HG02885 (cell line): ENCODE results near the gene TMEM255B.
"Not testable (repeated sequence)": the region's sequence is repeated elsewhere in the genome, so short reads cannot be mapped to it uniquely, and the experiment has no call there.

Source experiments
- ATAC-seq: cut with Tn5 transposase; IDR thresholded peaks from one replicate; pipeline ENCODE4 v1.9.1; 2021; ENCODE audit warnings: mild to moderate bottlenecking; ENCODE audit not compliant: unreplicated experiment, poor library complexity

TMEM255B gene

DNA sequence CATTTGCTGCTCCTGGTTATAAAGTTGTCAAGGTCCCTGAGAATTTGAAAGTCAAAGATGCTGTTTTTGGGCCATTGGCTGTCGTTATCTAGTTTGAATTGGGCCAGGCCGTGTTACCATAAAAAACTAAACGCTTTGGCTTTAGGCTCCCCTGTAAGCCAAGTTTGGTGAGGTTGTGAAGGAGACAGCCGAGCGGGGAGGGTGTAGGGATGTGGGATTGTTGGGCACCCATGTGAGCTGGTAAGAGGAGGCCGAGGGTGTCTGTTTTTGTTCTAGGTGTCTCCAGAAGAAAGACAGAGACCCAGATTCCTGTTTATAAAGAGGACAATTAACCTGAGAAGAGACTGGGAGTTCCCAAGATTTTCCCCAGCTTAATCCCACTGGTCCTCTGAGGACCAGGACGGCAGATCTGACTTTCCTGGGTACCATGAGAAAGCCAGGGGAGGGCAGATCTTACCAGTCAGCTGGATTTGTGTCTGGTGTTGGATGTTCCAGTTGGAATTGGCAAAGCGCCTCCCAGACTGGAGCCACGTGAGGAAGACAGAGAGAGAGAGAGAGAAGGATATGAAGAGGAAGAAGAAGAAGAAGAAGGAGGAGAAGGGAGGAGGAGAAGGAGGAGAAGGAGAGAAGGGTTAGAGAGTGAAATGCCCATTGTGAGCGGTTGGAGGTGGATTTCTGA, 25.1 kb downstream of the TMEM255B start:
- no peak for ATAC-seq

DNA sequence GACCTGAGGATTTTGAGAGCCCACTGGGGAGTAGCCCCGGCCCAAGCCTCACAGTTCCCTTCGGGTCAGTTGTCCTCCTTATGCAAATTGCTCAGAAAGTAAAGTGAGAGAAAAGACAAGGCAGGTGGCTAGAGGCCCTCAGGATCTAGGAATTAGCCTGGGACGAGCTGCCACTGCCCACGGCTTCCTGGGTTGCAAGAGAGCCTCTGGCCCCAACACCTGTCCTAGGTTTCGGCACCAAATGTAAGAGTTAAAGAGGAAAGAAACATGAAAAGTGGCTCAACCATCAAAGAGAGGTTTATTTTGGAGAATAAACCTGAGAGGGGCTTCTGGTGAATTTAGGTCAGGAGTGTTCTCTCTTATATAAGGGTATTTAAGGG, 25.6 kb downstream of the TMEM255B start:
- ATAC-seq, result no peak

DNA sequence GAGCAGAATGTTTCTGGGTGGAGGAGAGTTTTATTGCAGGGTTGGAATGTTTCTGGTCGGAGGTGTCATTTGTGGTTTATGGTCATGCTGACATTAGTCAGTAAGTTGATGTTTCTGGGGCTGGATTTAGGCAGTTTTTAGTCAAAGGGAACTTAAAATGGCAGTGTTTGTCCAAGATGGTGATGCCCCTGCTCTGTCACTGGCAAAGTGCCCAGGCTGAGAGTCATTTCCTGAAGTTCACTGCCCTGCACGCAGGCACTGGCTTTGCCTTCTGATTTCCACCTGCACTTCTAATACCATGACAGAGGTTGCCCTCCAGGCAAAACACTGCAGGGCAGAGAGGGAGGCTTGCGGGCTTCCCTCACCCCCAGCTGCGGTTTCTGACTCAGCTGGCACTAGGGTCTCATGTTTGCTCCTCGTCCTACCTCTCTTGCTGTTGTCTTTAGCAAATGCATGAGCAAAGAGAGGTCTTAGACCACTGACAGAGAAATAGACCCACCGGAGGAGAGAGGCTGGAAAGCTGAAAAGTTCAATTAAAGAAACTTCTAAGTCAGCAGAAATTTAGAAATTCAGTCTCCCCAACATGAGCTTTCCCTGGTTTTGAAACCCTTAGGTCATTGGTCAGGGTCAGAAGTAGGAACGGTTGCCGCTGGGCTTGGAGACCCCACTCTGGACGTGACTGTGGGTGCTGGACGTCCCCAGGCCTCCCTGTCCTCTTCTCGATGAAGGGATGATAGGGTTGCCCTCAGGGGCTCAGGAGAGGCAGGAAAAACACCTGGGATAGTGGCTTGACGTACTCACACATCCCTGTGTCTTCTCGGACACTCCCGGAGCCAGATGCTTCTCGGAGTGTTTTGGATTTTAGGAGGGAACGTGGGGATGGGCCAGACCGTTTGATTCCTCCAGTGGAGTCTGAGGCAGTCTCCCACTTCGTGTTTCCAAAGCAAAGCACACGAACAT, 26.3 kb downstream of the TMEM255B start:
- no peak for ATAC-seq

DNA sequence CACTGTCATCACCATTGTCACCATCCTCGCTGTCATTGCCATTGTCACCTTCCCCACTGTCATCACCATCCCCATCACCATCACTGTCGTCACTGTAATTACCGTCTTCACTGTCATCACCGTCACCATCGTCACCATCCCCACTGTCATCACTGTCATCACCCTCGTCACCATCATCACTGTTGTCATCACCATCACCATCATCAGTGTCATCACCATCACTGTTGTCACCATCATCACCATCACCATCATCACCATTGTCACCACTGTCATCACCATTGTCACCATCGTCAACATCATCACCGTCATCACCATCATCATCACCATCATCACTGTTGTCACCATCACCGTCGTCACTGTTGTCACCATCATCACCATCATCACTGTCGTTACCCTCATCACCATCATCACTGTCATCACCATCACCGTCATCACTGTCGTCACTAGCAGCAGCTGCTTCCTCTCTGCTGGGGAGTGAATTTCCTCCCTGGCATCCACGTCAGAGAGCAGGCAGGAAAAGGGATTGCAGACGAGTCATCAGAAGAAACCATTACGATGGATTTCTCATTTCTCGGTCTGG, 27.3 kb downstream of the TMEM255B start:
- ATAC-seq, result no peak

DNA sequence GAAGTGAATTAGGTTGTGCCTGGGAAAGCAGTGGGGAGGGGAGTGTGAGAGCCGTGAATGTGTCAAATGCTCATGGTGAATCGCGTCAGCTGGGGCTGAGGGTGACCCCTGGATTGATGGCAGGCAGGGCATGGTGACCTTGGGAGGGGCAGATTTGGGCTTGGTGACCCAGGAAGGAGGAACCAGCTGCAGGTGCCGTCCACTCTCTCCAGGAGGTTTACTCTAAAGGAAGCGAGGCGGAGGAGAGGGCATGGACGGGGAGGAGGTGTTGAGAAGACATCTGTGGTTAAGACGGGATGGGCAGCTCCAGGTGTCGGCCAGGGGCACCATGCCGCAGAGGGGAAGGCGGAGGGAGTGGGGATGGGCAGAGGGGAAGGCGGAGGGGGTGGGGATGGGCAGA, 28.7 kb downstream of the TMEM255B start:
- ATAC-seq, result no peak

DNA sequence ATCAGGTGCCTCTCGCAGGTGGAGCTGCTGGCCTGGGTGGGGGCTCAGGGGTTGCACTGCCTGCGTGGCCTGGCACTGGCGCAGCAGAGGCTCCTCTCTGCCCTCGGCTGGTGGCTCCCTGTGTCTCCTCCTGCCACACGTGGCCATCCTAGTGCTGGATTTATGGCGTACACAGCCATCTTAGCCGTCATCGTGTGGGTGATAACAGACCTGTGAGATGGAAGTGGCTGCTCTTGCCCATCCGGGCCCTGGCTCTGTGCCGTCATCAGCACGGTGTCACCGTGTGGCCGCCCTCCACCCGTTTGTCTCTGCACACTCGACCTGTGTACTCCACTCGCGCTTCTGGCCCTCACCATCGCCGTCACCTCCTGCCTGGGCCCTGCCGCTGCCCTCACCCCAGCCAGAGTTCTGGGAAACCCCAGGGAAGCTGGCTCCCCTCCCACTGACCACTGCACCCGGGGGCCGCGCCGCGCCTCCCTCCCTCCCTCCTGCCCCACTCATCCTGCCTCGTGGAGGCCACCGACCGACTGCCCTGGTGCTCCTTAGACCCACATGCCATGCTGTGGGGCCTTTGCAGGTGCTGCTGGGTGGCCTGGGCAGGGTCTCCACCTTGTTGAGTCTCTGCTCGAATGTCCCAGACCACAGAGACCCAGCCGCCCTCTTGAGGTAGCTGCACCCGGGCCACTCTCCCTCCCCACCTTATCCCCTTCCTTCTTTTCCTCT, 29.5 kb downstream of the TMEM255B start:
- ATAC-seq, result no peak

DNA sequence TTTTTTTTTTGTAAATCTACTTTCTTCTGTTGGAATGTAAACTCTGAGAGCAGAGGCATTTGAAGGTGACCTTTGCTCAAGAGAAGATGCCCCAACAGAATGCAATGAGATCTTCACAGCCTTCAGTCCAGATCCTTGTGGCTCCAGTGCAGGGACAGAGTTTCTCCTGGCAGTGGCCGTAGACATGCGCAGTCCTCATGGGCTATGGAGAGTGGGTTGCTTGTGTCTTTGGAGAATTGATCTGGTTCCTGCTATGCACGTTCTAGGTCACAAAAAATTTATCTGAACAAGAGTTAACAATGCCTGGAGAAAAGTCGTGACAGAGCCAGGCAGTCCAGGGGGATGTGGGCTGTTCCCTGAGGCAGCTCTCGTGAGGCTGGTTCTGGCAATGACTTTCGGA, 30.1 kb downstream of the TMEM255B start:
- no peak for ATAC-seq

DNA sequence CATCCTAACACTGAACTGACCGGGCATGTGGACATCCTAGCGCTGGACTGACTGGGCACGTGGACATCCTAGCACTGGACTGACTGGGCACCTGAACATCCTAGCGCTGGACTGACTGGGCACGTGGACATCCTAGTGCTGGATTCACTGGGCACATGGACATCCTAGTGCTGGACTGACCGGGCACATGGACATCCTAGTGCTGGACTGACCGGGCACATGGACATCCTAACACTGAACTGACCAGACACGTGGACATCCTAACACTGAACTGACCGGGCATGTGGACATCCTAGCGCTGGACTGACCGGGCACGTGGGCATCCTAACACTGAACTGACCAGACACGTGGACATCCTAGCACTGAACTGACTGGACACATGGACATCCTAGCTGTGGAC, 30.9 kb downstream of the TMEM255B start:
- not testable (repeated sequence) for ATAC-seq

DNA sequence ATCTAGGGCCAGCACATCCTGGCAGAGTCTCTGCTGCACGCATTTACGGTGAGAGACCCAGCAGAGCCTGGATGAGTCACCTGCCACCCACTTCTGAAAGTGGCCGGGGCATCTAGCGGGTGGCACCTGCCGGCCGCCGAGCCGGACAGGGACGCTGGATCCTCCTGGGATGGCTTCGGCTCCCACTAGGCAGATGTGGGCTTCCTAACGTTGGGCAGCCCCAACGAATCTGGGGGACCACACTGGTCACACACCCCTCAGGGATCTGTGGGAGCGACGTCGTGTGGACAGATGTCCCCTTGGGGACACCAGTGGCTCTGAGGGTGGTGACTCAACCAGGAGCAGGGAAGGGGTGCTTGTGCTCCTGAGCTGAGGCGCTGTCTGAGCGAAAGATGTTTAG, 32.2 kb downstream of the TMEM255B start:
- no peak for ATAC-seq

DNA sequence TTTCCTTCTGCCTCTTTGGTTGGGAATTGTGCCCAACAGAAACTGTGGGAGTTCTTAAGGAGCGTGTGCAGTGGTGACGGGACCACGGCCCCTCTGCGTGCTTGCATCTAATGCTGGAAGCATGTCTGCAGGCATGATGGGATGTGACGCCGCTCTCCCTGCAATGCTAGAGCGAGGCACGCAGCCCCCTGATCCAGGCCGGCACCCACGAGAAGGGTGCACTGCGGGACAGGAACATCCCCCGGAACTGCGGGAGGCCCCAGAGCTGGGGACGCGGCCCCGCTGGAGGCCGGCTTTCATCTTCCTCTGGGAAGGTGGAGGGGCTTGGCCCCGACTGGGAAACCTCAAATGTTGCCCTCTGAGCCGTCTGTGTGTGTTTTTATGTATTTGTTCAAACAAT, 32.7 kb downstream of the TMEM255B start:
- ATAC-seq, result no peak

DNA sequence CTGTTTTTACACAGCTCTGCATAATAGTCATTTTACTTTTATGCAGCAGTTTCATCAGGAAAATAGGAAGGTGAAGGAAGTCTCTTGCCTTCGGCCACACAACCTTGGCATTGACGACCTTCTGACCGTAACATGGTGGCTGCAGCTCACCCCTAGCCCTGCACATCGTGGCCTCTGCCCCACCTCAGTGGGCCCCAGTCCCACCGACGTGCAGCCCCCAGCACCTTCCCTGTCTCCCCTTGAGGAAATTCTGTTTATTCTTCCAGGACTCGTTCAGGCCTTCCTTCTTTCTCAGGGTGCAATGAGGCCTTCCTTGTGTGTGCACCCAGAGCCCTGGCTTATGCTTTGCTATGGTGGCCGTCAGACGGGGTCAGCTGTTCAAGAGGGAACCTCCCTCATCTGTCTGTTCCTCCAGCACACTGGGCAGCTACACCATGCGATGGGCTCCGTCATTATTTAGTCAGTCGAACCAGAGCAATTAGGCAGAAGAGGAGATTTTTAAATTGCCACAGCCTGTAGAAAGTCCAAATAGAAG, 33.3 kb downstream of the TMEM255B start:
- no peak for ATAC-seq

DNA sequence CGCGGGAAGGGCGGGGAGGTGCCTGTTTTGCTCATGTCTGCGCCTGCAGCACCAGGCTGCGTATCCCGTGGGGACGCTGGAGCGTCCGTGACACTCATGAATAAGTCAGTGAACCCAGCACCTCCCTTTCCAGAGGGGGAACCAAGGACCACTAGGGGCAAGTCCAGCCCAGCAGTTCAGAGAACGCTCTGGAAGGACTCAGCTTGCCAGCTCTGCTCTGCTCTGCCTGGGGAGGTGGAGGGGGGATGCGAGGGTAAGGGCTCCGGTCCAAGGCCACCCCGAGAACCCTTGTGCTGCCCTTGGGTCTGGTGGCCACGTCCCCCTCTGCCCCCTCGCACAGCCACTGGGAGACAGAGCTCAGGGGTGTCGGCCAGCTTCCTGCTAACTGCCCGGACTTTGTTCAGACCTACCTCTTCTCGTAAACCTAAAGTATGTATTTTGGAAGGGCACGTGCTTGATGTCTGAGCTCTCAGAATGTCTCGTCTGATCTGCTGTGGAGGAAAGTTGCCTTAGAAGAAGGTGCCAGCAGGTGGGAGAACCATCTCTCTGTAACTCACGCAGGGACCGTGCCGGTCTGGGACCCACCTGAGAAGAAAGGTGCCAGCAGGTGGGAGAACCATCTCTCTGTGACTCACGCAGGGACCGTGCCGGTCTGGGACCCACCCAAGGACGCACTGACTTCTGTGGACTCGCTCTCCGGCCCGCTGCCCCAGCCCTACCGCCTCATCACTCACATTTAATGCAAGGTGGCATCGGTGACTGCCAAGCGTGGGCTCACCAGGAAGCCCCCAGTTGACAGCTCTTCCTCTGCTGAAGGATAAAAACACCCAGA, 34.1 kb downstream of the TMEM255B start:
- ATAC-seq, result no peak

DNA sequence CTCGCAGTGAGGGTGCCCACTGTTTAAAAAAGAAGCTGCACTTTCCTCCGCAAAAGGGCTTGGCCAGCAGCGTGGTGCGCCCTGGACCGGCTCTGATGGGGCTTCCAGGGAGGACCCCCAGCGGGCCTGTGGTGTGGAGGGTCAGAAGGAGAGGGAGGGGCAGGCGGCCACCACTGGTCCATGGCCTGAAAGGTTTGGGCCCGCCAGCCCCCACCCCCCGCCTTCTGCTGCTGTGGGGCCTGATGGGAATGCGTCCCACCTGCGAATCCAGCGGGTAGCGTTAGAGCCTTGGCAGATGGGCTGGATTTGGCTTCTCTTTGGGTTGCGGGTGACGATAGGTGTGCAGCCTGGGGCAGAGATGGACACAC, 34.7 kb downstream of the TMEM255B start:
- no peak for ATAC-seq

DNA sequence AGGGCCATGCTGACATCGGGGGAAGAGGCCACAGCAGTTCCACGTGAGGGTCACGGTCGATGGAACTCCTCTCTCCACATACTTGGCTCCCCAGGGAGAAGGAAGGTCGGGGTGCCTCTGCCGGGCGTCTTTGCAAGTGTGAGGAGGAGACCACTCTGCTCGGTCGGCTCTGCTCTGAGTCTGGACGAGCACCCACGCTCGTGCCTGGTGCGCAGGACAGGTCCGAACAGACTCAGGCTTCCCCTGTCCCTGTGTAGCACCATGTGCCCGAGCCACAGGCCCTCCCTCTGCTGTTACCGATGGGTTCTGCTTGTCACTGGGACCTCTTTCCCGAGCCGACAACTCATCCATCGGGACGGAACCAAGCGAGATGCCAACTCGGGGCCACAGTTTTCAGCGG, 35.1 kb downstream of the TMEM255B start:
- no peak for ATAC-seq

DNA sequence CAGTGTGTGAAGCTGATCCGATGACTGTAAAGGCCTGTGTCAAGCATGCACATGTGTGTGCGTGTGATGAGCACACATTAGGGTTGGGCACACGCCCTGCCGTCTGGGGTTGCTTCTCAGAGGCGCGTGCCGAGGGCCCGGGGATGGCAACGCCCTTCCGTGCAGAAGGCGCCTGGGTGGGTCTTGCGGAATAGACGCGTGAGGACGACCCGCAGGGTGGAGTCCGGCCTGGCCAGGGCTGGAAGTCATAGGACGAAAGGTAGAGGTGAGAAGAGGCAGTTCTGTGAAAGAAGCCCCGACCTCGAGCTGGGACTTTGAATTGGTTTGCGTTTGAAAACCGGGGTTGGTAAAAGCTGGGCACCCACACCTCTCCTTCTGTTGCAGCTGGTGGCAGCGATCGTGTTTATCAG, 35.7 kb downstream of the TMEM255B start:
- ATAC-seq, result no peak

DNA sequence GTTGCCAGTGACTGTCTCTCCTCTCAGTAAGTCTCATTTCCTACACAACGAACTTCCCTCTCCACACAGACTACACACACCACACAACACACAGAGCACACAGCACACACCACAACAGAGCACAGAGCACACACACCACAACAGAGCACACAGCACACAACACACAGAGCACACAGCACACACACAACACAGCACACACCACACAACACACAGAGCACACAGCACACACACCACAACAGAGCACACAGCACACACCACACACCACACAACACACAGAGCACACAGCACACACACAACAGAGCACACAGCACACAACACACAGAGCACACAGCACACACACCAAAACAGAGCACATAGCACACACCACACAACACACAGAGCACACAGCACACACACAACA, 36.3 kb downstream of the TMEM255B start:
- ATAC-seq, result not testable (repeated sequence)

DNA sequence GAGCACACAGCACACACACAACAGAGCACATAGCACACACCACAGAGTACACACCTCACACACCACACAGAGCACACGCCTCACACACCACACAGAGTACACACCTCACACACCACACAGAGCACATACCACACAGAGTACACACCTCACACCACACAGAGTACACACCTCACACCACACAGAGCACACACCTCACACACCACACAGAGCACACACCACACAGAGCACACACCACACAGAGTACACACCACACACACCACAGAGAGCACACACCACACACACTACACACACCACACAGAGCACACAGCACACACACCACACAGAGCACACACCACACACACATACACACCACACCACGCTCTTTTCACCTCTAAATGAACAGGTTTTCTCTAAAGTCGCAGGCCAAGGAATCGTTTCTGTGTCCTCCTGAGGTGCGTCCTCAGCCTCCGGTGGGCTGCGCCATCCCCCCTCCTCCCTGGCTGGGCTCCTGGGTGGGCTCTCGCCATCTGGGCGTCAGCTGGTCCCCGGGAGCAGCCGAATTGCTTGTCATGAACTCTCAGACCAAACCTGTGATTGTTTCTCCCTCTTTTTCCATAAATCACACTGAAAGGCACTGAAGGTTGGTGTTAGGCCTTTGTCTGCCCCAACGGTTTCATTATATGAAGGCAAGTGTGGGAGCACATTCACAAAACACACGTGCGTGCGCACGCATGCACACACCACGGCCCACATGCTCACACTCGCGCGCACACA, 37.4 kb downstream of the TMEM255B start:
- no peak for ATAC-seq

DNA sequence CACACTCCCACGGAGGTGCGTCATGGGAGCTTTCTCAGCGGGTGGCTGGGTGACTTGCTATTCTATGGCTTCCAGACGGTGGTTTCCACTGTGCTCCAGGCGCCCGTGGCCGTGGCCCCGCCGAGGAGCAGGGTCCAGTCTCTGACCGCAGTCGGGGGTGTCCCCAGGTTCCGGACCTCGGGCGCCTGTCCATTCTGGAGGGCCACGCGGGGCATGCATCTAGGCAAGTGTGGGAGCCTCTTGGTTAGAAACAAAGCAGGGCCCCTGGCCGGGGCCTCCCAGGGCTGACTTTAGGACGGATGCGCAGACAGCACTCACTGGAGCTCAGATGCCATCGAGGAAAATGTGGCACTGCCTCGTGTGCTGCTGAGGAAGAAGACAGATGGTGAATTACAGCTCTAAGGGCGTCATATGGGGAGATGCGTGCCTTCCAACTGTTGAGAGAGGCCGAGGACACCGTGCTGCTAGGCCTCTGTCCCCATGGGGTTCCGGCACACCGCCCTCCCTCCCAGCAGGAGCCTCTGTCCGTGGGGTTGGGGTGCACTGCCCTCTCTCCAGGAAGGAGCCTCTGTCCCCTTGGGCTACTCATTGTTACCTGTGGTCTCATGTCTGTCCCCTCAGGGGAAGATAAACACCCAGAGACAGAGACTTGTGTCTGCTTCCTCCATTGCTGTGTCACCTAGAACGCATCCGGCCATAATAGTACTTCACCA, 38.1 kb downstream of the TMEM255B start:
- no peak for ATAC-seq
